ENCODE data around the gene VGLL2.

VGLL2 gene

DNA sequence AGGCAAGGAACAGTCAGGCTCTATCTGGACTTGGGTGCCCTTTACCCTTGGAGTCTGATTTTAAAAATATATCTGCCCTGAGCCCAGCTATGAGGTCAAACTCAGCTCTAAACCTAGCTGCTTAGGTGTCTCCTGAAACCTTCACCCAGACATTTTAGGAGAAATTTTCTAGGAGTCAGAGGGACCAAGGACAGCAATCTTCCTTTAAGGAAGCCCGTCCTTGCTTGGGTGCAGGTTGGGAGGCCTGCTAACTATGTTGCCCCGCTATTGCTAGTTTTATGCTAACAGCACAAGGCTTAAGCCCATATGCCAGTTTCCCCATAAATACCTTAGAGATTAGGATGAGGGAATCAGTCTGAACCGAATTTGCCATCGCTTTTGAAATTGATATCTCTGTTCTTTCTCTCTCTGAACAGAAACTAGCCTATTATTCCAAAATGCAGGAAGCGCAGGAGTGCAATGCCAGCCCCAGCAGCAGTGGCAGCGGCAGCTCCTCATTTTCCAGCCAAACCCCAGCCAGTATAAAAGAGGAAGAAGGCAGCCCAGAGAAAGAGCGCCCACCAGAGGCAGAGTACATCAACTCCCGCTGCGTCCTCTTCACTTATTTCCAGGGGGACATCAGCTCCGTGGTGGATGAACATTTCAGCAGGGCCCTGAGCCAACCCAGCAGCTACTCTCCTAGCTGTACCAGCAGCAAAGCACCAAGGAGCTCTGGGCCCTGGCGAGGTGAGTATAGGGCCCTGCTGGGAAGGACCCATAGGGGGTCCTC, 2.6 kb downstream of the VGLL2 start:
- H3K27ac ChIP-seq: no peak overlapping the region
- no peak for DNase-seq (ENCODE audit: low read depth, low spot score)

DNA sequence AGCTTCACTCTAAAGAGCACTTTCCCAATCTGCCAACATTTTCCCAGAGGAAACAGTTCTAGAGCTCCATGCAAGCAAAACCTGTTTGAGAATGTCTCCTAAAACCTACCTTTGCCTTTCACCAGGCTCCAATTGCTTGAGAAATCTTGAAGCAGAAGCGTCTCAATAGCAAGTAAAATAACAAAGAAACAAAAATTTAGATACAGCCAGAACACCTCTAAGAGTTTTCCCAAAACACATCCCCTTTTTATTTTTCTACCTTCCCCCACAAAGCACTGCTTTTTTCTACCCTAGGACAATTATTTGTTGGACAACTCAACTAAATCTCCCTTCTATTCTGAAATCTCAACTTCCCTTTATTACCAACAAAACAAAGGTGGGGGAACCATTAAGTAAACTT, 3.6 kb downstream of the VGLL2 start:
- H3K27ac ChIP-seq: no peak overlapping the region

DNA sequence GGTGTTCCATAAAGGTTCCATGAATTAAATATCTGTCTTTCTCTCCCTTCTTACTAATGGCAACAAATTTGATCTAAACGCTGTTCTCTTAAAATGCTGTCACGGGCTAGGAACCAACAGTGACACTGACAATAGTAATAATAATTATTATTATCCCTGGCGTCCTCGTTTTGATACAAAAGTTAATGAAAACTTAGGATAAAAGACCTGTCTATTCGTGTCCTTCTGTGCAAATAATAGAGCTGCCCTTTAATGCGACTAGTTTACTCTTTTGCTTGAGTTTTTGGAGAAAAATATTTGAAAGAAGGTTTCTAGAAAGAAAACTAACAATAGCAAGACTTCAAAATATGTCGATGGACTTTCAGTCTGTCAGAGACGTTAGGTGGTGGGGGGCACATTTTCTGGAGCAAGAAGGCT, 4.3 kb downstream of the VGLL2 start:
- DNase-seq (ENCODE audit: low read depth, low spot score): no peak
- no peak overlapping the region for H3K27ac ChIP-seq

More for the DNA sequence above, 3.6 kb downstream of the VGLL2 start:
- DNase-seq (ENCODE audit: low read depth, low spot score): no peak

DNA sequence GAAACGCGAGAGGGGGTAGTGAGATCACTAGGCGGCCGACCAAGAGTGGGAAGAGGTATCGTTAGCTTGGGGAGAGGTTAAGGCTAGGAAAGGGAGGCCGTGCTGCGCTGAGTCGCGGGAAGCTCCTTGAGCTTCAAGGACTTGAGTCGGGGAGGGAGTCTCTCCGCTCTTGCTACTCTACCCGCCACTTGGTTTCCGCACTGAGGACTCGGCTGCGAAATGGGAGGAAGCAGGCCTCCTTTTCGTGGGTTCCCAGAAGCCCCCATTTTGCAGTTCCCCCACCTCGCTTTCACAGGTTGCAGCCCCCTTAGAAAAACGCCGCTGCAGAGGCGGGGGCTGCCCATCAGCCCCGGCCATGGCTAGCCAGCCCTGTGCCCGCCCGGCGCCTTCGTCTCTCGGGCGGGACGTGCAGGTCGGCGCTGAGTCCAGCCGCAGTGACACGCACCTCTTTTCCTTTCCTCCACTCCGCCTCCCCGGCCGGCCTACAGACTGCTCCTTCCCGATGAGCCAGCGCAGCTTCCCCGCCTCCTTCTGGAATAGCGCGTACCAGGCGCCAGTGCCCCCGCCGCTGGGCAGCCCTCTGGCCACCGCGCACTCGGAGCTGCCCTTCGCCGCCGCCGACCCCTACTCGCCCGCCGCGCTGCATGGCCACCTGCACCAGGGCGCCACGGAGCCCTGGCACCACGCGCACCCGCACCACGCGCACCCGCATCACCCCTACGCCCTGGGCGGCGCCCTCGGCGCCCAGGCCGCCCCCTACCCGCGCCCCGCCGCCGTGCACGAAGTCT, 4.9 kb downstream of the VGLL2 start:
- no peak for DNase-seq (ENCODE audit: low read depth, low spot score)
- no peak overlapping the region for H3K27ac ChIP-seq

DNA sequence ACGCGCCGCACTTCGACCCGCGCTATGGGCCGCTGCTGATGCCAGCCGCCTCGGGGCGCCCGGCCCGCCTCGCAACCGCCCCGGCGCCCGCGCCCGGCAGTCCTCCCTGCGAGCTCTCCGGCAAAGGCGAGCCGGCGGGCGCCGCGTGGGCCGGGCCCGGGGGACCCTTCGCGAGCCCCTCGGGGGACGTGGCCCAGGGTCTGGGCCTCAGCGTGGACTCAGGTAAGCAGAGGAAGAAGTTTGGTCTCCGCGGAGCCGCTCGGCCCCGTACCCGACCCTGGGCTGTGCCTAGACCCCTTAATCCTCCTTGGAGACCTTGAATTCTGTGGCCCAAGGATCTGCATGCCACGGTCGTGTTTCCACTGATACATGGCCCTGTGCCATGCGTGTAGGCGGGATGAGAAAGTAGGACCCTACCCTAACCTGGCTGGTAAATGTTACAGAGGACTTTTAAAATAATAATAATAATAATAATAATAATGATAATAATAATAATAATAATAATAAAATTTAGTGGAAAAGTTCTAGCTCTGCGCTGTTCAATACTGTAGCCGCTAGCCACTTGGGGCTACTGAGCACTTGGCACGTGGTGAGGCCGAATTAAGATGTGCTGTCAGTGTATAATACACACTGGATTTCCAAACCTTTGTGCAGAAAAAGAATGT, 5.6 kb downstream of the VGLL2 start:
- H3K27ac ChIP-seq: no peak overlapping the region
- no peak for DNase-seq (ENCODE audit: low read depth, low spot score)

DNA sequence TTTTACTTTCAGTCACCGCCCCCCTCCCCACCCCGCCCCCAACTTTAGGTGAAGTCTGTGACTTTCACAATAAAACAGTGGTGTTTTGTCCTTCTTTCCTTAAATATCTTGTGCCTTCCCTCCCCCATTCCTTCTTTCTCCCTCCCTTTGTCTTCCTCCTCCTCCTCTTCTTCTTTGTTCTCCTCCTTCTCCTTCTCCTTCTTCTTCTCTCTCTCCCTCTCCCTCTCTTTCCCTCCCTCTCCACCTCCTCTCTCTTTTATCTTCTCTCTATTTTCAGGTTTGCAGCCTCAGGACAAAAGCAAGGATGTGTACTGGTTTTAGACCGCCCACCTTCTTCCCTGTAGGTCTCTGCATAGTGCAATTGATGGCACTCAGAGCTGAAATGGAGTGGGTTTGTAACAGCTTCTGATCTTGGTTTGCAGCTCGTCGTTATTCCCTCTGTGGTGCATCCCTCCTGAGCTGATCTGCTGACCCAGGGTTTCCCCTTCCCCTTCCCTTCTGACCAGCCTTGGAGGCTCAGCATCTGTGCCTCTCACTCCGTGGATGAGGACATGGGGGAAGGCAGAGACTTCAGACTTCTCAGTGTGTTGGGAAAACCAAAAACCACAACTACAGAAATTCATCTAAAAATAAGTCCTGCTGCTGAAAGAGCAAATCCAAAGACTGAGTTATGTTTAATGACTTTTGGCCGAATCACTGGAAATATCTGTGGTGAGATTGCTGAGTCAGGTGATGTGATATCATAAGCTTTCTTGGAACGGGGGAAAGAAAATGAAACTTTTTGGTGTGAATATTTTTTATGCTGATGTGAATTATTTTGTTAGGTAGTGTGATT, 6.9 kb downstream of the VGLL2 start:
- DNase-seq (ENCODE audit: low read depth, low spot score): no peak
- no peak overlapping the region for H3K27ac ChIP-seq

DNA sequence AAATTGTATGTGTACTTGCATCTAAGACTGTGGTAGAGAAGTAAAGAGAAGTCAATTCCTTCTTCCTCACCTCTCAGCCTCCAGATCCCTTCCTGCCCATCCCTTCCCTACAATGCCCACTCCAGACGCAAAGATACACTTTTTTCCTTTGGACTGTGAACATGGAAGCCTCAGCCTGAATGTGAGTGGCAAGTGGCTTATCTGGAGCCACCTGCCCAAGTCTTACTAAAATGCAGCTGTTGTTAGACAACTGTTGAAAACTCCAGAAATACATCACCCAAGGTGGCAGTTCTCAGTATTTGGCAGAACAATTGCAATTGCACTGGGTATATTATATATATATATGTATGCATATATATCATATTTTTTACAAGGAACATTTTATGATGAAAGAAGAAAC, 7.5 kb downstream of the VGLL2 start:
- no peak overlapping the region for H3K27ac ChIP-seq
- DNase-seq (ENCODE audit: low read depth, low spot score): no peak

DNA sequence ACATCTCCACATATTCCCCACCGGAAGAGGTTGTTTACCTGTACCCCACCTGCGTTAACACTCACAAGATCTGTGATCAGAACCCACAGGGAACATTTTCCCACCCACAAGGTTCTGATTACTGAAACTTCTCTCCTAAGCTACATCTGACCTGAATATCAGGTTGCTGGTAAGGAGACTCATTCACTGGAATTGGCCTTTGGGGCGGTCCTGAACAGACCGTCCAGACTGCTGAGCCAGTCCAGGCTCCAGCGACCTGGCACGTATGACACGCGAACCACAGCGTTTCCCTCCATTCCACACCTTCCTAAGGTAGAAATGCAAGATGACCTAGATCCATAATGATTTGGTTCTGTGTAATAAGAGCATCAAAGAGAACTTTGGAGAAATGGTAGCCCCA, 9.8 kb downstream of the VGLL2 start:
- no peak for DNase-seq (ENCODE audit: low read depth, low spot score)
- H3K27ac ChIP-seq: no peak overlapping the region

DNA sequence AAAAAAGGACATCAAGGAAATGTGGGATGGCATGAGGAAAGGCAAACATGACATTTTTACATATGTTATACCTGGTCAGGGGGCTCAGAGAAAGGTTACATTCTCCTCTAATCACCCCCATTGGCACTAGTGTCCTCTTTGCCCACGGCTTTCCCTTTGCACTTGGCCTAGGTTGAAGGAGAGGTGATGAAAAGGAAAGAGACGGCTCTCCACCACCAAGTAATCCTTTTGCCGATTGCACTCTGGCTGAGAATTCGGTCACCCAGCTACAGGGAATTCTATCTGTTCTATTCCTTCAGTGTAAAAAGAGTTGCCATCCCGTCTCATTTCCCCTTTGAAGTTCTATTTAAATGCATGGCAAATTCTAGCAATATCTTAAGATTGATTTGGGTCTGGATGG, 10.4 kb downstream of the VGLL2 start:
- H3K27ac ChIP-seq: no peak overlapping the region

DNA sequence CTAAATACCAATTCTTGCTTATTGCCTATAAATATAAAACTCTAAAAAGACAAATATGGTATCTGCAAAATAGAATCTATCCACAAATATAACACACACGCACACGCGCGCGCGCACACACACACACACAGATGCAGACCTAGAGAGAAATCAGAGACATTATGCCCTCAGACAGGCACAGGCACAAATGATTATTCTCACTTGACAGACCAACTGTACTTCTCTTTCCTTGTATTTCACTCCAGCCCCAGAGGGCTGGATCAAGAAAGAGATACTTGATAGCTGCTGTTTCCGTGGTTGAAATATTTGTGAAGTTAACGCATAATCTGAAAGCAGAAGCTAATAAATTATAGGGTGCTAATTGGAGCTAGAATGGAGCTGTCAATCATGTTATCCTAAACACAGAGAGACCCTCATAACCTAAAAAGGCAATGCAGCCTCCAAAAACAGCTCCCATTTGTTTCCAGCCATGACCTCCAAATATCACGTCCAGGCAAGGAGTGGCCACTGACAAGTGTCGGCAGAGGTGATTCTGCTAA, 11.5 kb downstream of the VGLL2 start:
- no peak overlapping the region for H3K27ac ChIP-seq
- no peak for DNase-seq (ENCODE audit: low read depth, low spot score)

More for the DNA sequence above, 10.4 kb downstream of the VGLL2 start:
- DNase-seq (ENCODE audit: low read depth, low spot score): no peak

DNA sequence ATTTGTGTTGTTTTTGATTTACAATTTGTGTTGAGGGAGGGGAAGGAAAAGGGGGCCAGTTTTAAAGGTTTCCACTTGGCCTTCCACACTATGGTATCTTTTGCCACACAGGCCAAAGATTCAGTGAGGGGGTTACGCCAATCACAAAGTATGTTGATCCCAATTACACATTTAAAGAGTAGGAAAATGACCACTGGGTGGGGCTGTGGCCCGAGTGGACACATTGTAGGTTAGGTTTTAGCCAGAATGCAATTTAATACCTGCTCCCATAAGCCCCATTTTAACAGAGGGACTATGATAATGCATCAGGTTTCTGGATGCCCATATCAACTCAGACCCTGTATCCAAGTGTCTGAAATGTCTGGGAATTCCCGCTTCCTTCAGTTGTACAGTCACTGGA, 15.6 kb downstream of the VGLL2 start:
- DNase-seq (ENCODE audit: low read depth, low spot score): no peak
- H3K27ac ChIP-seq: no peak overlapping the region

DNA sequence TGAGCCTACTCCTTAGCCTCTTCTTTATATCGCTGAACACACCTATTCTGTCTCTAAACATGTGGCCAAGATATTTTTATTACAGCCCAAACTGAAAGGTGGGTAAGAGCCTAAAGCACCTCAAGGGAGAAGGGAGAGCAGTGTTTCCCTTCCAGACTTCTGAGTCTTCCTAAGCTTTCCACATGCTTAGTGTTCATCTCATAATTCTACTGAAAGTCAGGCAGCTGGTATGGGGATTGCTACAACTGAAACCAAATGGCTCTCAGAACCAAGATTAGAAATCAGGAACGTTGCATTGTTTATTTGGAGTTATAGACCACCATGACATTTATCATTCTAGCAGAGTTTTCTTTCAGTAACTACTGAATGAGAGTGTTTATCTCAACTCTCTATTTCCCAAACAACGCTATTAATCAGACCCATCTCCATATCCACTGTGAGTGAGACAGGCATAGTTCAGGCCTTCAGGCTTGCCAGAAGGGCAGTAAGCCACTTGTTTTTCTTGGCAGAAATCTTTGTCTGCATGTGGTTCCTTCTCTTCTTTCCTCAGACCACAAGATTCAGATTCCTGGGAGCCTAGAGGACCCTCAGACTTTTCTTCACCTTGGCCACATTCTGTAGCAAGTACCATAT, 22.8 kb downstream of the VGLL2 start:
- H3K27ac ChIP-seq: no peak overlapping the region
- no peak for DNase-seq (ENCODE audit: low read depth, low spot score)

DNA sequence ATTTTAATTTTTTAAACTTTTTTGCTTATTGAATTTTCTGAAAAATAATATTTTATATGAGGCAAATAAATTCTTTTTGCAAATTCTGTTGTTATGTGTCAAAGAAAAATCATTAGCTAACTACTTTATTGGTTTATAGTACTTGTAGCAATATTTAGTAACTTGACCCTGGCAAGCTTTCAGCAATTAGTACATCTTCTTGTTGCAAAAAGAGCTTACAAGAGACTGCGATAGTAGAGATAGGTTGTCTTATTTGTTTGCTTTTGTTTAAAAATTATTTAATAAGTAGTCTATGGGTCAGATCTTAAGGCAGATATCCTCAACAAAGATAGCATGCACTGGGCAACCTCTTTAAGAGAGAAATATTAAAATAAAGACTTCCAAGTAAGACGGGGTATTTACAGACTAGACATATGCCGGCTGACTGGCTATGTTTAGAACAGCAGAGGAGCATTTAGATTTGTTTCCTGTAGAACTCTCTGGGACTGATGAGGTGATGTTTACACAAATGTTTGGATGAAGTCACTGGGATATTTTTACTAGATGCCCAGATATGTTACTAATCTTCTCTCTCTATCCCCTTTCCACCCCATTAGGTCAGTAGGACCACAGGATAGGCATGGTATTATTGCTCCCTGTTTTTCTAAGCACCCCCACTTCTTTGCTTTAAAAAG, 25.0 kb downstream of the VGLL2 start:
- DNase-seq (ENCODE audit: low read depth, low spot score): no peak
- no peak overlapping the region for H3K27ac ChIP-seq

DNA sequence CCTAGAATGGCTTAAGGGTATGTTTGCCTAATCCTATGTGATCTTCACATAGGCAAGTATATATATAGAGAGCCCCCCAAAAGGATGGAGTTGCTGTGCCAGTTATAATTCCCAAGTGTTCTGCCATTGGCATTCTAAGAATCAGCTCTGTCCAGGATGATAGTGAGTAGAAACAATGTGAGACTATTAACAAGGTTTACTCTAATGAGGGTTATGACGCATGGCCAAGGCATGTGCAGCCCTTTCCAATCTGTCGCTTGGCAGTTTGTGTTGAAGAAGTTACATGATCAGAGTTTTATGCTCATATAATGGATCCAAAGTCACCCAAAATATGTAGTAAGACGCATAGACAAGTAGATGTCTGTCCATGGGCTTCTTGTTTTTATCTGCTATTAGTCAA, 33.6 kb downstream of the VGLL2 start:
- no peak overlapping the region for H3K27ac ChIP-seq
- DNase-seq (ENCODE audit: low read depth, low spot score): no peak

DNA sequence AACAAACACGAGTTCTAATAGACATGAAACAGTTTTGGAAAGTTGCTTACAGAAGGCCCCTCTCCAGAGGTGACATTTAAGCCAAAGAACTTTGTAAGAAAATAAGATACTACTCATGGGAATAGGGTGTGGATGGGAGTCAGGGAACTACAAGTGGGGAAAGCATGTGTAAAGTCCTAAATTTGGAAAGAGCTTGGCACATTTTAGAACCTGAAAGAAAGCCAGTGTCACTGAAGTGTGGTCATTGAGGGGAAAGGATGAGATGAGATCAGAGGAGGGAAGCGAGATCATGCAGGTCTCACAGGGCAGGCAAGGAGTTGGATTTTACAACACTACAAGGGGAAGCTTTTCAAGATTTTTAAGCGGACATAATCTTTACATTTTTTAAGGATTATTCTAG, 38.0 kb downstream of the VGLL2 start:
- no peak overlapping the region for H3K27ac ChIP-seq
- no peak for DNase-seq (ENCODE audit: low read depth, low spot score)

DNA sequence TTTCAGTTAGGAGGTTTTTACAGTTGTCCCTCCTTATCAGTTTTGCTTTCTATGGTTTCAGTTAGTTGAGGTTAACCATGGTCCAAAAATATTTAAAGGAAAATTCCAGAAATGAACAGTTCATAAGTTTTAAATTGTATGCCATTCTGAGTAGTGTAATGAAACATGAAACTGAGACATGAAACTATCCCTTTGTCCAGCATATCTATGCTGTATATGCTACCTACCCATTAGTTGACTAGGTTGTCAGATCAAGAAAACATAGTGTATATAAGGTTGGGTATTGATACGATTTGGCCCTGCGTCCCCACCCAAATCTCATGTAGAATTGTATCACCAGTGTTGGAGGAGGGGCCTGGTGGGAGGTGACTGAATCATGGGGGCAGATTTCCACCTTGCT, 39.1 kb downstream of the VGLL2 start:
- no peak for DNase-seq (ENCODE audit: low read depth, low spot score)
- no peak overlapping the region for H3K27ac ChIP-seq

DNA sequence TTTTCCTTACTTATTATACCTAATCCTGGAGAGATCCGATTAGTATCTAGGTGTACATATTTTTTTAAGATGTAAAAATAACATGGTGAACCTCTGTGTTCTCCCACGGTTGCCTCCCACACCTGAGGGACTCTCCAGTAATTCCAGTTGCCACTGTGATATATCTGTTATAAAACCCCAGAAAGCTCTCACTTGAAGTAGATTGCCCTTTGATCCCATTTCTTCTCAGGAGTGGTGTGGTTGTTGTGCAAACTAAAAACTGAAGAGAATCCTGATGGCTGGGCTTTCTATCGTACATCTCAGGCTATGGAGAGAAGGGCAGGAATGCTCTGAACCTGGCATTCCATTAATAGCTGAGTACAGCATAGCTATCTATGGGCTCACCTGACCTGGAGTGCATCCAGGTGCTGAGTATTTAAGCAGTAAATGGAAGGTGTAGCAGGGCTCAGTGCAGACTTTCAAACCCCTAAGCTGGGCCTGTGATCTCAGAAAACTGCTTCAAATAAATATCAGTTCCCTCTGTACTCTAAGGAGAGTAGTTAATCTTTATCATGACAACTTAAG, 41.0 kb downstream of the VGLL2 start:
- no peak for DNase-seq (ENCODE audit: low read depth, low spot score)
- no peak overlapping the region for H3K27ac ChIP-seq

DNA sequence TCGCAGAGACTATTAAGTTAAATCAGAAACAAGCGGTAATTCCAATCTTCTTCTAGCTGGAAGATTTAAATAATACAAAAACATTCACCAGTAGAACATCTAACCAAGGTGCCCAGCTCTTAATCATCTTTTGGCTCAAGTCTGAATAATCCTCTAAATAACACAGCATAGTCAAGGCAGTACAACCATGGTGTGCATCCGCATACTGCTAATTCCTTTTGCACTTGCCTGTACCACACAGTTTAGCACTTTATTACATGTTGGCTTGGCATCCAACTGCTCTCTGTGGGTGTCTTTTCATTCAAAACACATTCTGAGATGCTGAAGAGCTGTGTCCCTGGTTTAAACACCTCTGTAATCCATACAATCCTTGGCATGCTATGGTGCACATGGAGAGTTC, 42.3 kb downstream of the VGLL2 start:
- no peak for DNase-seq (ENCODE audit: low read depth, low spot score)
- H3K27ac ChIP-seq: no peak overlapping the region

DNA sequence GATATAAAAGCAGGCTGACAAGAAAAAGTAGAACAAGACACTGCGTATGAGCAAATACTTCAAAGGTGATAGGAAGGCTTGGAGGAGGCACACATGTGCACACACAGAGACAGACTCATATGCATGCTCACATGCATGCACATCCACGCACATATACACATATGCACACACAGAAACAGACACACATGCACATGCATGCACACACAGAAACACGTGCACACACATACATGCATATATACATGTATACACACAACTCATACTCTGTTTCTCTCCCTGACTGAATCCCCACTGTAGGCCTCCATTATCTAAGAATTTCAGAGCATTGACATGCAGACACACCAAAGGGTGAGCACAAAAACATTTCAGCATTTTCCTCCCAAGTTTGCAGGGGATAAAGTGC, 43.7 kb downstream of the VGLL2 start:
- DNase-seq (ENCODE audit: low read depth, low spot score): no peak
- no peak overlapping the region for H3K27ac ChIP-seq
